HG03354 (cell line): ENCODE measurements around the gene MAML1.
A peak's percentile ranks its signal among the peaks of the same experiment; 100 is the strongest.

ENCODE experiments used
- ATAC-seq: cut with Tn5 transposase; IDR thresholded peaks from one replicate; pipeline ENCODE4 v1.9.1; 2021; ENCODE audit warnings: mild to moderate bottlenecking; ENCODE audit not compliant: unreplicated experiment, poor library complexity, severe bottlenecking

Gene MAML1

GRCh38 chr5:179801304-179802206 is 68.9 kb downstream of the MAML1 start:
- peak; percentile 40 for ATAC-seq

GRCh38 chr5:179802207-179802883 is 69.7 kb downstream of the MAML1 start:
- ATAC-seq: no peak

GRCh38 chr5:179802950-179803562 is 70.4 kb downstream of the MAML1 start:
- ATAC-seq: no peak

- ATAC-seq: no peak
These were observed 71.3 kb downstream of the MAML1 start for GRCh38 chr5:179803651-179804554.

- no peak for ATAC-seq
These were observed 71.9 kb downstream of the MAML1 start for GRCh38 chr5:179804555-179804947.

- no peak for ATAC-seq
These were observed 72.5 kb downstream of the MAML1 start for GRCh38 chr5:179805070-179805528.

GRCh38 chr5:179805529-179806249 is 73.1 kb downstream of the MAML1 start:
- ATAC-seq: peak; percentile 26

- ATAC-seq: peak; percentile 71
These were observed 73.8 kb downstream of the MAML1 start, which contains the start of gene MGAT4B for GRCh38 chr5:179806250-179807048. TSS of gene MGAT4B (minus strand) at chr5:179806866. CDS start at chr5:179806583, 283 bp downstream.

- ATAC-seq: no peak
These were observed 79.7 kb downstream of the MAML1 start for GRCh38 chr5:179812135-179812825.

- no peak for ATAC-seq
These were observed 80.5 kb downstream of the MAML1 start for GRCh38 chr5:179812997-179813607.

- no peak for ATAC-seq
These were observed 81.5 kb downstream of the MAML1 start for GRCh38 chr5:179814090-179814489.

- no peak for ATAC-seq
These were observed 83.0 kb downstream of the MAML1 start for GRCh38 chr5:179815491-179816249.

GRCh38 chr5:179816401-179816795 is 83.8 kb downstream of the MAML1 start:
- ATAC-seq: no peak

- ATAC-seq: no peak
These were observed 84.3 kb downstream of the MAML1 start for GRCh38 chr5:179816796-179817469.

GRCh38 chr5:179817470-179817840 is 84.8 kb downstream of the MAML1 start:
- ATAC-seq: no peak
